UCSD-AML1 (cell line): ENCODE measurements around the gene ATG2B.

Experiments used
- DNase-seq: peaks from one replicate; lab custom pipeline; 2025; ENCODE audit not compliant: unreplicated experiment; lab: John Stamatoyannopoulos, UW

The ATG2B gene, protein sequence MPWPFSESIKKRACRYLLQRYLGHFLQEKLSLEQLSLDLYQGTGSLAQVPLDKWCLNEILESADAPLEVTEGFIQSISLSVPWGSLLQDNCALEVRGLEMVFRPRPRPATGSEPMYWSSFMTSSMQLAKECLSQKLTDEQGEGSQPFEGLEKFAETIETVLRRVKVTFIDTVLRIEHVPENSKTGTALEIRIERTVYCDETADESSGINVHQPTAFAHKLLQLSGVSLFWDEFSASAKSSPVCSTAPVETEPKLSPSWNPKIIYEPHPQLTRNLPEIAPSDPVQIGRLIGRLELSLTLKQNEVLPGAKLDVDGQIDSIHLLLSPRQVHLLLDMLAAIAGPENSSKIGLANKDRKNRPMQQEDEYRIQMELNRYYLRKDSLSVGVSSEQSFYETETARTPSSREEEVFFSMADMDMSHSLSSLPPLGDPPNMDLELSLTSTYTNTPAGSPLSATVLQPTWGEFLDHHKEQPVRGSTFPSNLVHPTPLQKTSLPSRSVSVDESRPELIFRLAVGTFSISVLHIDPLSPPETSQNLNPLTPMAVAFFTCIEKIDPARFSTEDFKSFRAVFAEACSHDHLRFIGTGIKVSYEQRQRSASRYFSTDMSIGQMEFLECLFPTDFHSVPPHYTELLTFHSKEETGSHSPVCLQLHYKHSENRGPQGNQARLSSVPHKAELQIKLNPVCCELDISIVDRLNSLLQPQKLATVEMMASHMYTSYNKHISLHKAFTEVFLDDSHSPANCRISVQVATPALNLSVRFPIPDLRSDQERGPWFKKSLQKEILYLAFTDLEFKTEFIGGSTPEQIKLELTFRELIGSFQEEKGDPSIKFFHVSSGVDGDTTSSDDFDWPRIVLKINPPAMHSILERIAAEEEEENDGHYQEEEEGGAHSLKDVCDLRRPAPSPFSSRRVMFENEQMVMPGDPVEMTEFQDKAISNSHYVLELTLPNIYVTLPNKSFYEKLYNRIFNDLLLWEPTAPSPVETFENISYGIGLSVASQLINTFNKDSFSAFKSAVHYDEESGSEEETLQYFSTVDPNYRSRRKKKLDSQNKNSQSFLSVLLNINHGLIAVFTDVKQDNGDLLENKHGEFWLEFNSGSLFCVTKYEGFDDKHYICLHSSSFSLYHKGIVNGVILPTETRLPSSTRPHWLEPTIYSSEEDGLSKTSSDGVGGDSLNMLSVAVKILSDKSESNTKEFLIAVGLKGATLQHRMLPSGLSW (N-terminal part only)

DNA sequence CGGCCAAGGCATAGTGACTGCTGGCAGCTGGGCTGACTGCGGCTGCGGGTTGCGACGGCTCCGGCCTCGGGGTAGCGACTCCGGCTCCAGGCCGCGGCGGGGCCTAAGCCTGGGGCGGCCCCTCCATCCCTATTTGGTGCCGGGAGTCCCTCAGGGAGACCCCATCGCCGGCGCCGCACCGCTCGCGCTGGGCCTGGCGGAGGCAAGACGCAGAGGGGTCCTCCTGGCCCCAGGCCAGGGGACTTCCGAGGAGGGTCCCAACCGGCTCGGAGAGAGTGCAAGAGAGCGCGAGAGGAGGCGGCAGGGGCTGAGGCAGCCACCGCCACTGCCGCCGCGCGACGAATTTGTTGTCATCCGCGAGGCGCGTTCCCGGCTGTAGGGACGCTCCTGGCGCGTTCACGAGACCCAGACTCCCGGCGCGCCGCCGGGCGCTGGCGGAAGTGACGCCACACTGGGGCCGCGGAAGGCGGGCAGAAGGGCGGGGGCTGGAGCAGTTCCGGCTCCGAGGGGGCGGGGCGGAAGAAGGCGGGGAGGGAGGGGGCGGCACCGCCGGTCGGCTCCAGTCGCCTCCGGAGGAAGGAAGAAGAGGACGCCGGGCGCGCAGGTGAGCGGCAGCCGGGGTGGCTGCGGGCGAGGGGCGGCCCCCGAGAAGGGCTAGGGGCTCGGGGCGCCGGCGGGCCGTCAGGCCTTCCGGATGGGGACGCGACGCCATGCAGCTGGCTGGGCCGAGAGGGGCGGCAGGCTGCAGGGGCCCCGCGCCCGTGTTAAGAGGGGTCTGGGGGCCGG lies at the start of gene ATG2B, which contains the start of gene GSKIP:
TSS of gene ATG2B (minus strand) at position 377 of the 786 bp plus-strand sequence. CDS start at position 12, 365 bp downstream.
TSS of gene GSKIP (plus strand) at position 562 of the 786 bp plus-strand sequence. CDS start 18,722 bp downstream, outside the sequence.
- peak; percentile 95 for DNase-seq

DNA sequence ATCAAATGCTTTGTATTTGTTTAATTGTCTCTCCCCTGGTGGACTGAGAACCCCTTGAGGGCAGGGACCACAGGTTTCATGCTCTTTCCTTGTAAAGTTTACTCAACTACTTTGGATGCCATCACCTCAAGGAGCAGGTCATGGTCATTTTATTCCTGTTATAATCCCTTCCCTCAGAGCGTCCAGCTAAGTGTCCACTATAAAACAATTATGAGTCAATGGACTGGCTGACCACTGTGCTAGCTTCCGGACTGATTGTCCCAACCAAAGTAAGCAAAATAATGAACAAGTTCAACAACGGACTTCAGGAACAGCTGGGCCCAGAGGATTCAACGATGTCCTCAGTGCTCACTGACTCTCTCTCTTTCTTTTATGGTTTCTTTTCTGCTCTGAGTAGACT lies 47.0 kb upstream of the ATG2B start:
- no peak for DNase-seq

DNA sequence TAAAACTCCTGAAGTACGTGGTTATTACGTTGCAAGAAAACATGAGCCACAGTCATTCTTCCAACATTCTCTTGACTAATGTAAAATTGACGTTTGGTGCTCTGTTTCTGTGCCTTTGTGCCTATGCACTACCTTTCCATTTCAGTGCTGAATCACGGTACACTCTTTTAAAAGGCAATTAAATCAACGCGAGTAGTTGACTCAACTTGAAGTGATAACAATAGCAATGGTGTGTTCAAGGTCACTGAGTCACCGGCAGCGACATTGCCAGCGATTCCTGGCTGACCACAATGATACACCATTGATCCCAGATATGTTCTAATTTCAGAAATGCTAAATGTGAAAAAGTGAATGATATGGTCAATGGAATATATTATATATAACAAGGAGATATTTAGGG lies 46.6 kb upstream of the ATG2B start:
- DNase-seq: no peak

DNA sequence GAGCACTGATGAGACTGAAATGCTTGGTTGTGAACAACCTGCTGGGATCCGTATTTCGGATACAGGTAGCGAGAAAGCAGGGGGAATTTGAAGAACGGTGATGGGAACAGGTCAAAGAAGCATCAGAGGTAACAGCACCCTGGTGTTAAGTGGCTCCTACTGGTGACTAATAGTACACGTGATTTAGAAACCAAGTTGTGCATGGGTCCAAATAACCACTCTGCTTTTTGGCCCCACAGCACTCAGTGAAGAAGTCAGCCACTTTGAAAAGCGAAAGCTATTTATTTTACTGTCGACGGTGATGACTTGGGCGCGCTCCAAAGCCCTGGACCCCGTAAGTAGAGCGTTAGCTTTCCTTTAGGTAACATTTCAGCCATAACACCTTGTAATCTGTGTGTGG lies 45.5 kb upstream of the ATG2B start:
- DNase-seq: no peak

DNA sequence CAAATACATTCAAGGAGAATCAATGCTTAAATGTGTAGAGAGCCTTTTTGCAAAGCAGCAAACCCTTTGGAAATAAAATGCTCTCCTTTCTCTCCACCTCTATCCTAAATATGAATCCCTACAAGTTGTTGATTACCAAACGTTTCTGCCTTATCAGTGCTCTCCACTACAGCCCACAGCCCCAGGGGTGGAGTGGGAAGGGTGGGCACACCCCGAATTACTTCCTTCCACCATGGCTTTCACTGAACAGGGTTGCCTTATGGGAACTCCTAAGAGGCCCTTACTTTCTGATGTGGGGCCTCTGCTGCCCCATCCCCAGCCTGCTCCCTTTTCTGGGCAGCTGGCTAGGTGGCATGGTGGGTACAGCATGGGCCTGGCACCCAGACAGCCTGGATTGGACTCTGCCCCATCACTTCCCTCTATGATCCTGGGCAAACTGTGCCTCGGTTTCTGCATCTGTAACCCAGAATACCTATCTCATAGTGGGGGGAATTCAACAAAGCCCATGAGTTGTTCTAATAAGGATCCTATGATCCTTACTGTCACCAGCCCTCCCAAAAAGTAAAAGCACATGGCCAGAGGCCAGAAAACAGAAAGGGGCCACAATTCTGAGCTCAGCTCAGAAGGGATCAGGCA lies 44.9 kb upstream of the ATG2B start:
- no peak for DNase-seq

DNA sequence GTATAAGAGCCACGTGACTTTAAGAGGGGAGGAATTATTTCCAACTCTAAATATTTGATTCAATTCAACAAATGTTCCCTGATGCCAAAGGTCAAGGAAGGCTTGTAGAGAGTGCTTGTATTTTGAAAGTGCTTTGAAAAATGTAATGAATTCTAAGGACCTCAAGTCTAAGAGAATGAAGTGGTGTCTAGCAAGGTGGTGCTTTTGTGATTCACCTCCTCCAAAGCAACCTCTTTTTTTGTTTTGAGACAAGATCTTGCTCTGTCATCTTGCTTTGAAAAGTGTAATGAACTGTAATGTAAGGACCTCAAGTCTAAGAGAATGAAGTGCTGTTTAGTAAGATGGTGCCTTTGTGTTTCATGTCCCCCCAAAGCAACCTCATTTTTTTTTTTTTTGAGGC lies 42.5 kb upstream of the ATG2B start:
- no peak for DNase-seq

DNA sequence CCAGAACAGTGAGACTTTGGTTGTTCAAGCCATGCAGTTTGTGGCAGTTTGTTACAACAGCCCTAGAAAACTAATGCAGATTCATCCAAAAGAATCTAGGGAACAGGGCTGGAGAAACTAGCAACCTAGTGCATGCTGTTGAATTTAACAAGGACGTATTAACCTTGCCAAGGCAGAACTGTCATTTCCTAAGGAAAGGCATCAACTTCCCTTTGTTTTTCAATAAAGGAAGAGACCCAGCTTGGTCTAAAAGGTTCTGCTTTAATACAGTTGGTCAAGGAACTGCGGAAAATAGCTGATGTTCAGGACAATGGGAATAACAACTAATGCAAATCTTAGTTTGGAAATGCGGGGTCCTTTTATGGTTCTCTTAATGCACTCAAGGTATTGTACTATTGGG lies 40.3 kb upstream of the ATG2B start:
- no peak for DNase-seq

DNA sequence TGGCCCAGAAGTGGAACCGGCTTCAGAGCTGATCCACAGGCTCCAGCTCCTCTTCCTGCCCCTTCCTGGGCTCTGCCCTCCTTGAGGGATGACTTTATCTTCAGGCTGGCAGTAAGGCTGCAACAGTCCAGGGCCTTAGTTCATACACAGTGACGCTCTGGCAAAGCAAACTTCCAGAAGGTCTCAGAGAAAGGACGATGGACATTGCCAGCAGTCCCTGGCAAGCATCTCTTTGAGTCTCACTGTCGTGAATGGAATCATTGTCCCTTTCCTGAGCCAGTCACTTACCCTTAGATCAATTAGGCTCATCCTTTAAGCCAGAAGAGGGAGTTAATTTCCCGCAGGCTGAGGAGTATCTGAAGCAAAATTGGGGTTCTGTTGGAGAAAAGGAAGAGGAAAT lies 37.4 kb upstream of the ATG2B start:
- DNase-seq: no peak

DNA sequence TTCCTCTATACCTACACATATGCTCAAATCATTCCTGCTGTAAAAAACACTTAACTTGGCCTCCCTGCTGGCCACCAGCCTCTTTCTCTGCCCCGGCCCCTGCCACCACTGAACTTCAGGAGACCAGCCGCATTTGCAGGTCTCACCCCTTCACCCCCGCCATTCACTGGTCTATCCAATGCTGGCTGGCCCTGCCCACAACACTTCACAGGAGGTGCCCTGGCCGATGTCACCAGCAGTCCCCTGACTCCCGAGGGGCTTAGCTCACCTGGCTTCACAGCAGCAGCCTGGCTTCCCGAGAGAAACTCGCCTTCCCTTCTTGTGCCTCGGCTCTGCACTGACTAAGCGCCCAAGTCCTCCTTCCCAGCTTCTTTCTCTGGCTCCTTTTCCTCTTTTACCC lies 36.3 kb upstream of the ATG2B start:
- DNase-seq: no peak

DNA sequence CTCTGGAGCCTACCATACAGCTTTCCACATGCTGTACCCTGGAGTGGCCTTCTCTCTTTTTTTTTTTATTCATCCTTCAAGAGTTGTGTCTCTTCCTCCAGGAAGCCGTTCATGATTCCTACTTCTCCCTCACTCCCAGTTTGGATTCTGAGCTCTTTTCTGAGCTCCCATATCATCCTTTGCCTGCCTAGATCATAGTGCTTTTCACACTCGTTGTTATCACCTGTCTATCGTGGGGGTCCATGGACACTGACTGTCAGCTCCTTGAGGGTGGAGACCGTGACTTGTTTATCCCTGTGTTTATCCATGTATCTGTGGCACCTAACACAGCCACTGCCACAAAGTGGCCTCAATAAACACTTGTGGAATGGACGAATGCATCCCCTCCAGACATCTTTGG lies 35.8 kb upstream of the ATG2B start:
- DNase-seq: no peak

DNA sequence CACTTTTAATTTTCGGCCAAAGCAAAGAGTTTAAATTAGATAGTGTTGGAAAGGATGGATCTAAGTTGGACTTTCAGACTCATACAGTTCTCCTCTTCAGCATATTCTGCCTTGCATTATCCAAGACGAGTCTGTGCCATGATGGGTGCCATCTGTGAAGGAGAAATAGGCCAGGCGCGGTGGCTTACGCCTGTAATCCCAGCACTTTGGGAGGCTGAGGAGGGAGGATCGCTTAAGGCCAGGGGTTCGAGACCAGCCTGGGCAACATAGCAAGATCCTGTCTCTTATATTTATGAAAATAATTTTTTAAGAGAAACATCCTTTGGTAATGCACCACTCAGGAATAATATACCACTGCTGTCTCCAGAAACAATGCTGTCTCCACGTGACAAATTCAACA lies 35.3 kb upstream of the ATG2B start:
- no peak for DNase-seq

DNA sequence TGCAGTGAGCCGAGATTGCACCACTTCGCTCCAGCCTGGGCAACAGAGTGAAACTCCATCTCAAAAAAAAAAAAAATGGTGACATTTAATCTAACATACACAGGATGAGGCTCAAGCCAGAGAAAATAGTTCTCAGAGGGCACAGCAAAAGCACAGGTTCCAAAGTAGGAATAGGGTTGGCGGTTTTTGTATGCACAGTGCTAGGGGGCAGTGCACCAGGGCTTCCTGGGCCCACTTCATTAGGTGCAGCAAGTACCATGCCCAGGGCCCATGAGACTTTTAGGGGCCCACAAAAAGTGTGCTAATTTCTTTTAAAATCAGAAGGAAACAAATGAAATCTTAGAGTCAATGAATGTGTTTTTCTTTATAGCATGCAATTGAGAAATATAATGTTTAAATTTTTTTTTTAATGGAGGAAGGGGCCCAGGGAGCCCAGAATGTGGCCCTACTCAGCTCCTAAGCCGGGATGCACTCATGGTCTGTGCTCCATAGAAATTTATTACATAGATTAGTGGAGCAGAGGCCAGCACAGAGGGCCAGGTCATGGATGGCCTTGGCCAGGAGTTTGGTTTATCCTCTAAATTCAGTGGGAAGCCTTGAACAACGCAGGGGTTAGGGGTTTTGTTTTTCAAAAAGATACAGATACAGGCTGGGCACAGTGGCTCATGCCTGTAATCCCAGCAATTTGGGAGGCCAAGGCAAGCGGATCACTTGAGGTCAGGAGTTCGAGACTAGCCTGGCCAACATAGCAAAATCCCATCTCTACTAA lies 31.1 kb upstream of the ATG2B start:
- no peak for DNase-seq

DNA sequence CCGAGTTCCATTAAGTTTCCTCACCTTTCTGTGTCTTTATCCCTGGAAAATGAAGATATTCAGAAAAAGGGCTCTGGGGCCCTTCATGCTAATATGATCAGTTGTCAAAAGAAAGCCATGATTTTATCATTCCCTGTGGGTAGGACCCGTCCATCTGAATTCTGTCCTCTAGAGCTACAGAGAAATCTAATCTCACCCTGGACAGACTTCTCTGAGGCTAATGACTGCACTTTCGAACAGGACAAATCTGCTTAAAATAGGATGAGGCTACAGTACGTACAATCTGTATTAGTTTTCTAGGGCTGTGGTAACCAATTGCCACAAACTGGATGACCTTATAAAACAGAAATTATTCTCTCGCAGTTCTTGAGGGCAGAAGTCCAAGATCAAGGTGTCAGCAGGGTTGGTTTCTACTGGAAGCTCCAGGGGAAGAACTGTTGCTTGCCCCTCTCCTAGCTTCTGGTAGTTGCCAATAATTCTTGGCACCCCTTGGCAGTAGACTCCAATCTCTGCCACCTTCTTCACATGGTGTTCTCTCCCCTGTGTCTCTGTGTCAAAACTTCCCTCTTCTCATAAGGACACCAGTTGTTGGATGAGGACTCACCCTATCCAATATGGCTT lies 30.0 kb upstream of the ATG2B start:
- no peak for DNase-seq

DNA sequence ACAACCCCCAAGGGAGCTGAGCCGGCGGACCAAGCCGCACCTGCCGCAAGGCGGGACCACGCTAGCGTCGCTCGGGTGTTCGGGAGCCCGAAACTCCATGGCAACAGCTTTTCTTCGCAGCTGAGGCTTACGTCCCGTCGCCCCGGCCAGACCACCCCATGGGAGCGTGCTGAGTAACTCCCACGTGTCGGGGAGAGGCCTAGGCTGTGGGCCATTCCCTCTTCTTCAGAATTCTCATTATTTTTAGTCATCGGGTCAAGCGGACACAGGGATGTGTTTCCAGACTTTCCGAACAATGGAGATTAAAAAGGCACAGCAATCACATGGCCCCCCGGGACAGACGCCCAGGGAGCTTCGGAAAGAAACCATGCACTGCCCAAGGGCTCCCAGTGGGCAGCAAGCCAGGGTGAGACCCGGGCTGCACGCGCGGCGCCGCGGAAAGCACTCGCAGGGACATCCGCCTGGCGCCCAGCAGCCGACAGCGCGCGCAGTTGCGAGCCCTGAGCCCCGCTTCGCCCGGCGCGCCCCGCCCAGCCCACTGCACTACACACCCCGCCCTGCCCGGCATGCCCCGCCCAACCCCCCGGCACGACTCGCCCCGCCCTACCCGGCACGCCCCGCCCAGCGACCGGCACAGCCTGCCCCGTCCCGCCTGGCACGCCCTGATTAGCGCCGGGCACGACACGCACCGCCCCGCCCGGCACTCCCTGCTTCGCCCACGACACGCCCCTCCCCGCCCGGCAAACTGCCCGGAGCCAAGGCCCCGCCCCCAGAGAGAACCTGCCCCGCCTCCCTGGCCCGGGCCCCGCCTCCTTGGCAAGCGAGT lies 28.4 kb upstream of the ATG2B start:
- DNase-seq: peak; percentile 98

DNA sequence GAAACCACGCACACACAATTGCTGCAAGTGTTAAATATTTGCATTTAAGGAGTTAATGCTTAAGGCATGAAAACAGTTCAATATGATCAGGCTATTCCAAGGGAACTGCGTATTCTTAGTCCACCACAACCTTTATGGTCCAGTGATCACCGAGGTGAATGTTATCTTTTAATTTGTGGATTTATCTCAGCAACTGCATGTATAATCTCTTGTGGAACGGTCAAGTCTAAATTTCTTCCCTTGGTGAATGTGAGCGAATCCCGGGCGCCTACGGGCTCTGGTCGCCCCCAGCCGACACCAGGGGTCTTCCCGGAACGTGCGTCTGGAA lies 27.8 kb upstream of the ATG2B start:
- no peak for DNase-seq

DNA sequence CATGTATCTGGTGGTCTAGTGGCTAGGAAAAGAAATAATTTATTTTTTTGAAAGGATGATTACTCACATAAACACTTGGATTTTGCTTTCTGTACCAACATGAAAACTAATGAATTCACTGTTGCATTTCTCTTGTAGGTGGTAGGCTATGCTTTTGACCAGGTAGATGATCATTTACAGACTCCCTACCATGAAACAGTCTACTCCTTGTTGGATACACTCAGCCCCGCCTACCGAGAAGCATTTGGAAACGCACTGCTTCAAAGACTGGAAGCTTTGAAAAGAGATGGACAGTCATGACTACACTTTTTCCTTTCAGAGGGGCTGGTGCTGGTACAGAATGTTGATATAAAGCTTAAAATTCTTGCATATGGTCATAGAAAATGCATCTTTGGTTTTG lies 22.2 kb upstream of the ATG2B start:
- DNase-seq: no peak

DNA sequence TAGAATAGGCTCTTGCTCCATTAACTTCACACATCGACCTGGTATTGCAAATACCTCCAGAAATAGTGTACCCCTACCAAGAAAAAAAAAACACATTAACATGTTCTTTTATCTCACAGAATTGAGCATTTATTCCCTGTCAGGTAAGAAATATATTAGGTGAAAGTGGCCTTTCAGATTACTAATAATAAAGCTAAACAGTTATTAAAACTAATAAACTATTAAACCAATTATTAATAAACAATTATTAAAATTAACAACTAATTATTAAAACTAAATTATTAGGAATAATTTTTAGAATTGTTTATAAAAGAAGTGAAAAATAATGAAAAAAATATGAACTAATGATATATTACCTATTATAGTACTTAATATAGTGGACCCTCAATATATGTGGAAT lies 21.6 kb upstream of the ATG2B start:
- DNase-seq: no peak

DNA sequence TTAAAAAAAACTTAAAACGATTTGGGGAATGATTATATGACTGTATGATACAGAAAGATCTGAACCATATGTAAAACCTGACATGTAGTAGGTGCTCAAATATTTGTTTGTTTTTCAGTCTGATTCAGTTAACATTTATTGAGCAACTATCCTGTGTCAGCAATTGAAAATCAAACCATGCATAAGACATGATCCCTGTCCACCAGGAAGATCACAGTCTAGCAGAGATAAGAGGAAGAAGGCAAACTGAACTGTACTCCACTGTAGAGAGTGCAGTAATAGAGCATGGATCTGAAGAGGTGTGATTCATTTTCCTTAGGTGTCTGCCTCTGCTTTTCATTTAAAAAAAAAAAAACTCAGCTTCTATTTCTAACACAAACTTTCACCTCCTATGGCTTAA lies 20.9 kb upstream of the ATG2B start:
- DNase-seq: no peak
